ENCODE results near the gene ELAC1. TPM values are rescaled to one million over a fixed set of nuclear protein-coding genes. Genes with fewer than 3 reads are reported as not detected.

ELAC1 gene
- total RNA-seq, 1 donor from 2014 or later: 7.6 TPM

DNA sequence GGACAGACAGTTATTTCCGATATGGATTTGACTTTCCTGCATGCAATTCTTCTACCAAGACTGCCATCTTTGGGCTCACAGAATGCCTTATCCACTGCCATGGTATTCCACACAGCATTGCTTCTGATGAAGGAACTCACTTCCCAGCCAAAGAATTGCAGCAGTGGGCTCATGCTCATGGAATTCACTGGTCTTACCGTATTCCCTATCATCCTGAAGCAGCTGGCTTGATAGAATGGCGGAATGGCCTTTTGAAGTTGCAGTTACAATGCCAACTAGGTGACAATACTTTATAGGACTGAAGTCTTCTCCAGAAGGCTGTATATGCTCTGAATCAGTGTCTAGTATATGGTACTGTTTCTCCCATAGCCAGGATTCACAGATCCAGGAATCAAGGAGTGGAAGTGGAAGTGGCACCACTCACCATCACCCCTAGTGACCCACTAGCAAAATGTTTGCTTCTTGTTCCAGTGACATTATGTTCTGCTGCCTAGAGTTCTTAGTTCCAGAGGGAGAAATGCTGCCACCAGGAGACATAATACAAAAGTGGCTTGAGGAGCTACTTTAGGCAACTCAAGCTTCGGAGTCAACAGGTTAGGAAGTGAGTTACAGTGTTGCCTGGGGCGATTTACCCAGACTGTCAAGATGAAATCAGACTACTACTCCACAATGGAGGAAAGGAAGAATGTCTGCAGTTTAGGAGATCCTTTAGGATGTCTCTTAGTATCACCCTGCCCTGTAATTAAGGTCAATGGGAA, 38.4 kb downstream of the ELAC1 start:
- Mint-ChIP-seq H3K4me1 (ENCODE audit: low read depth, unreplicated experiment) (peaks cover 2% of the 10 kb centered on the region), H3K27ac (ENCODE audit: unreplicated experiment) (no peak overlapping the region), H3K4me3 (ENCODE audit: unreplicated experiment) (no peak overlapping the region), H3K36me3 (ENCODE audit: low read depth, unreplicated experiment) (no peaks in the 10 kb centered on the region), H3K27me3 (ENCODE audit: low read depth, unreplicated experiment) (peaks cover 2% of the 10 kb centered on the region), H3K9me3 (ENCODE audit: unreplicated experiment) (peaks cover 8% of the 10 kb centered on the region)
- Histone ChIP-seq H3K9ac (ENCODE audit: low read length) (no peak overlapping the region), H3K27me3 (ENCODE audit: insufficient read depth, low read length) (no peaks in the 10 kb centered on the region), H3K36me3 (ENCODE audit: insufficient read depth, low read length) (no peaks in the 10 kb centered on the region), H3K4me1 (ENCODE audit: insufficient read depth, low read length) (peaks cover 4% of the 10 kb centered on the region), H3K27ac (ENCODE audit: low read depth, low read length) (no peak overlapping the region), H2AFZ (ENCODE audit: low read depth, low read length) (no peak overlapping the region), H3K79me2 (ENCODE audit: insufficient read depth, low read length) (no peaks in the 10 kb centered on the region), H4K20me1 (ENCODE audit: insufficient read depth, low read length) (no peaks in the 10 kb centered on the region), H3K9me3 (ENCODE audit: insufficient read depth, low read depth, low read length) (no peaks in the 10 kb centered on the region), H3K4me2 (ENCODE audit: low read length) (no peak overlapping the region), H3K4me3 (ENCODE audit: insufficient read depth, low read depth, low read length) (no peak overlapping the region)
- TF ChIP-seq, protein P1, sequence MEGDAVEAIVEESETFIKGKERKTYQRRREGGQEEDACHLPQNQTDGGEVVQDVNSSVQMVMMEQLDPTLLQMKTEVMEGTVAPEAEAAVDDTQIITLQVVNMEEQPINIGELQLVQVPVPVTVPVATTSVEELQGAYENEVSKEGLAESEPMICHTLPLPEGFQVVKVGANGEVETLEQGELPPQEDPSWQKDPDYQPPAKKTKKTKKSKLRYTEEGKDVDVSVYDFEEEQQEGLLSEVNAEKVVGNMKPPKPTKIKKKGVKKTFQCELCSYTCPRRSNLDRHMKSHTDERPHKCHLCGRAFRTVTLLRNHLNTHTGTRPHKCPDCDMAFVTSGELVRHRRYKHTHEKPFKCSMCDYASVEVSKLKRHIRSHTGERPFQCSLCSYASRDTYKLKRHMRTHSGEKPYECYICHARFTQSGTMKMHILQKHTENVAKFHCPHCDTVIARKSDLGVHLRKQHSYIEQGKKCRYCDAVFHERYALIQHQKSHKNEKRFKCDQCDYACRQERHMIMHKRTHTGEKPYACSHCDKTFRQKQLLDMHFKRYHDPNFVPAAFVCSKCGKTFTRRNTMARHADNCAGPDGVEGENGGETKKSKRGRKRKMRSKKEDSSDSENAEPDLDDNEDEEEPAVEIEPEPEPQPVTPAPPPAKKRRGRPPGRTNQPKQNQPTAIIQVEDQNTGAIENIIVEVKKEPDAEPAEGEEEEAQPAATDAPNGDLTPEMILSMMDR (IDR thresholded peaks at IDR 0.05; ENCODE audit: insufficient read depth, low read depth, low read length): no peak
- TF ChIP-seq EZH2 (IDR thresholded peaks at IDR 0.05; ENCODE audit: insufficient read depth, low read length): no peak
- FAIRE-seq (no peak), DNase-seq (ENCODE audit: low read depth) (no peak)

DNA sequence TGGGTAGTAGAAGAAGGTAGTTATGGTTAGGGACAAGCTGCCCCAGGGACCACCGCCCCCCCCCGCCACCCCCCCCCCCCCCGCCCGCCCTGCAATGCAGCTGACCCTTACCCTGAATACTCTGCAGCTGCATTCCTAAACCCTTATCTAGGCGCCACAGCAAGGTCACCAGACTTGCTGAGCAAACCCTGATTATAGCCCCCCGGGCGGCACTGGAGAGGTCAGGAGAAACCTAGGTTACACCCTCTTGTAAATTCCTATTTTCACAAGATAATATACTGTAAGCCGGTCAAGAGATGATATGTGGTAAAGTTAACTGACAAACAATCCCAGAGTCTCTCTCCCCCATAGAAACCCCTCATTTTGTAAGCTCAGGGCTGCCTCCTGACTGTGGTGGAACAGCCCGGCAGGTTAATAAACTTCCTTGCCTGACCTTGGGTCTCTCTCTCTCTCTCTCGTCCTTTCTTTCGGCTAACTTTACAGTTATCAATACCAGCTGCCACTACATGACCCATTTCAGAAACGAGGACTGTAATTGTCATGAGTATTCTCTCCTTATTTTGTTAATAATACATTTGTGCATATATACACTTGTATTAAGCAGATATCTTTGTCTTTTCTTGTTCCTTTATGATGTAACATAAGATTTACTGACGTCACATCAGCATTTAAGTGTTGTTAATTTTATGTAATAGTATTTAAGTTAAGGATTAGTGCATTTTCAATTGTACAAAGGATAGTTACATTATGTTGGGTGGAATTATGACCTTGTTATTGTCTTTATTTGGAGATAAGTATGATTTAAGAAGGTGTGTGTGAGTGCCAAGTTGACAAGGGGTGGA, 39.3 kb downstream of the ELAC1 start:
- Histone ChIP-seq H4K20me1 (ENCODE audit: insufficient read depth, low read length) (no peaks in the 10 kb centered on the region), H3K36me3 (ENCODE audit: insufficient read depth, low read length) (no peaks in the 10 kb centered on the region), H3K4me3 (ENCODE audit: insufficient read depth, low read depth, low read length) (no peak overlapping the region), H3K27ac (ENCODE audit: low read depth, low read length) (no peak overlapping the region), H3K79me2 (ENCODE audit: insufficient read depth, low read length) (no peaks in the 10 kb centered on the region), H2AFZ (ENCODE audit: low read depth, low read length) (no peak overlapping the region), H3K9me3 (ENCODE audit: insufficient read depth, low read depth, low read length) (no peaks in the 10 kb centered on the region), H3K9ac (ENCODE audit: low read length) (no peak overlapping the region), H3K27me3 (ENCODE audit: insufficient read depth, low read length) (no peaks in the 10 kb centered on the region), H3K4me2 (ENCODE audit: low read length) (no peak overlapping the region), H3K4me1 (ENCODE audit: insufficient read depth, low read length) (peaks cover 4% of the 10 kb centered on the region)
- peaks cover 2% of the 10 kb centered on the region for H3K9me3 Mint-ChIP-seq (ENCODE audit: unreplicated experiment)
- peaks cover 2% of the 10 kb centered on the region for H3K27me3 Mint-ChIP-seq (ENCODE audit: low read depth, unreplicated experiment)
- DNase-seq (ENCODE audit: low read depth) (no peak), FAIRE-seq (no peak)
- H3K27ac Mint-ChIP-seq (ENCODE audit: unreplicated experiment): no peak overlapping the region
- peaks cover 2% of the 10 kb centered on the region for H3K4me1 Mint-ChIP-seq (ENCODE audit: low read depth, unreplicated experiment)
- H3K36me3 Mint-ChIP-seq (ENCODE audit: low read depth, unreplicated experiment): no peaks in the 10 kb centered on the region
- TF ChIP-seq, protein P1 (IDR thresholded peaks at IDR 0.05; ENCODE audit: insufficient read depth, low read depth, low read length): no peak
- no peak for TF ChIP-seq EZH2 (IDR thresholded peaks at IDR 0.05; ENCODE audit: insufficient read depth, low read length)
- no peak overlapping the region for H3K4me3 Mint-ChIP-seq (ENCODE audit: unreplicated experiment)

Measured in astrocyte (in vitro differentiated cells and primary cell).